ENCODE results near the gene TMEM51. TPM values are rescaled to one million over a fixed set of nuclear protein-coding genes. Genes with fewer than 3 reads are reported as not detected.

The TMEM51 gene
- polyA plus RNA-seq, 1 donor from 2014 or later = 1.7 TPM

- H3K27ac ChIP-seq (ENCODE audit: low read length) = no peak overlapping the region
- H3K4me3 ChIP-seq (ENCODE audit: low read length) = no peak overlapping the region
- no peak overlapping the region for H2AFZ ChIP-seq (ENCODE audit: low read depth, low read length)
- H3K4me2 ChIP-seq (ENCODE audit: low read length) = no peak overlapping the region
- H3K27me3 ChIP-seq (ENCODE audit: insufficient read depth, low read depth, low read length) = peaks cover 30% of the 10 kb centered on the region
- no peaks in the 10 kb centered on the region for H3F3A ChIP-seq (ENCODE audit: insufficient read depth, low read length, poor library complexity, severe bottlenecking)
- no peaks in the 10 kb centered on the region for H3K79me2 ChIP-seq (replicated peaks; ENCODE audit: insufficient read depth, low read length)
- H4K20me1 ChIP-seq (ENCODE audit: insufficient read depth) = no peaks in the 10 kb centered on the region
- H3K9me2 ChIP-seq (ENCODE audit: insufficient read depth, low read length) = no peaks in the 10 kb centered on the region
- no peaks in the 10 kb centered on the region for H3K9me3 ChIP-seq (ENCODE audit: low read length)
- TF ChIP-seq RAD21 (conservative IDR thresholded peaks at IDR 0.05) = no peak
- no peak for TF ChIP-seq REST (IDR thresholded peaks at IDR 0.05; ENCODE audit: borderline replicate concordance)
- no peak for TF ChIP-seq EP300 (conservative IDR thresholded peaks at IDR 0.05; ENCODE audit: poor library complexity, severe bottlenecking)
- no peak for TF ChIP-seq EZH2 (IDR thresholded peaks at IDR 0.05; ENCODE audit: borderline replicate concordance, insufficient read depth, low read length, poor library complexity, severe bottlenecking)
- no peak for TF ChIP-seq MXI1 (conservative IDR thresholded peaks at IDR 0.05; ENCODE audit: poor library complexity, severe bottlenecking)
- TF ChIP-seq TAF1 (IDR thresholded peaks at IDR 0.05; ENCODE audit: low read depth) = no peak
- TF ChIP-seq CTCF (IDR thresholded peaks at IDR 0.05; ENCODE audit: poor library complexity, severe bottlenecking) = no peak
- TF ChIP-seq POLR2AphosphoS5 (IDR thresholded peaks at IDR 0.05) = no peak
- no peak for TF ChIP-seq SMC3 (conservative IDR thresholded peaks at IDR 0.05; ENCODE audit: poor library complexity)
- H3K9ac ChIP-seq (ENCODE audit: low read length) = no peak overlapping the region
- H3K36me3 ChIP-seq (ENCODE audit: insufficient read depth, low read length) = no peaks in the 10 kb centered on the region
Measured at GRCh38 chr1:15150376-15150775, 3.2 kb upstream of the TMEM51 start.

GRCh38 chr1:15151377-15151806, 2.2 kb upstream of the TMEM51 start:
- no peak overlapping the region for H2AFZ ChIP-seq (ENCODE audit: low read depth, low read length)
- H3K4me2 ChIP-seq (ENCODE audit: low read length) = no peak overlapping the region
- no peaks in the 10 kb centered on the region for H3K36me3 ChIP-seq (ENCODE audit: insufficient read depth, low read length)
- TF ChIP-seq REST (IDR thresholded peaks at IDR 0.05; ENCODE audit: borderline replicate concordance) (no peak), EP300 (conservative IDR thresholded peaks at IDR 0.05; ENCODE audit: poor library complexity, severe bottlenecking) (no peak), SMC3 (conservative IDR thresholded peaks at IDR 0.05; ENCODE audit: poor library complexity) (no peak), POLR2AphosphoS5 (IDR thresholded peaks at IDR 0.05) (no peak), RAD21 (conservative IDR thresholded peaks at IDR 0.05) (no peak), CTCF (IDR thresholded peaks at IDR 0.05; ENCODE audit: poor library complexity, severe bottlenecking) (no peak), MXI1 (conservative IDR thresholded peaks at IDR 0.05; ENCODE audit: poor library complexity, severe bottlenecking) (no peak), EZH2 (IDR thresholded peaks at IDR 0.05; ENCODE audit: borderline replicate concordance, insufficient read depth, low read length, poor library complexity, severe bottlenecking) (no peak), TAF1 (IDR thresholded peaks at IDR 0.05; ENCODE audit: low read depth) (no peak)
- H3K9ac ChIP-seq (ENCODE audit: low read length) = no peak overlapping the region
- no peaks in the 10 kb centered on the region for H3K9me3 ChIP-seq (ENCODE audit: low read length)
- no peaks in the 10 kb centered on the region for H4K20me1 ChIP-seq (ENCODE audit: insufficient read depth)
- no peak overlapping the region for H3K4me3 ChIP-seq (ENCODE audit: low read length)
- H3F3A ChIP-seq (ENCODE audit: insufficient read depth, low read length, poor library complexity, severe bottlenecking) = no peaks in the 10 kb centered on the region
- H3K79me2 ChIP-seq (replicated peaks; ENCODE audit: insufficient read depth, low read length) = no peaks in the 10 kb centered on the region
- no peak overlapping the region for H3K27ac ChIP-seq (ENCODE audit: low read length)
- H3K27me3 ChIP-seq (ENCODE audit: insufficient read depth, low read depth, low read length) = peaks cover 30% of the 10 kb centered on the region
- no peaks in the 10 kb centered on the region for H3K9me2 ChIP-seq (ENCODE audit: insufficient read depth, low read length)
